HG03457 (cell line): ENCODE data around the gene C1QC.
"Not testable (repeated sequence)": the region's sequence is repeated elsewhere in the genome, so short reads cannot be mapped to it uniquely, and the experiment has no call there.

Experiments used
- ATAC-seq: cut with Tn5 transposase; IDR thresholded peaks from one replicate; pipeline ENCODE4 v1.9.1; 2021; ENCODE audit warnings: moderate number of reproducible peaks; ENCODE audit not compliant: unreplicated experiment

The C1QC gene

DNA sequence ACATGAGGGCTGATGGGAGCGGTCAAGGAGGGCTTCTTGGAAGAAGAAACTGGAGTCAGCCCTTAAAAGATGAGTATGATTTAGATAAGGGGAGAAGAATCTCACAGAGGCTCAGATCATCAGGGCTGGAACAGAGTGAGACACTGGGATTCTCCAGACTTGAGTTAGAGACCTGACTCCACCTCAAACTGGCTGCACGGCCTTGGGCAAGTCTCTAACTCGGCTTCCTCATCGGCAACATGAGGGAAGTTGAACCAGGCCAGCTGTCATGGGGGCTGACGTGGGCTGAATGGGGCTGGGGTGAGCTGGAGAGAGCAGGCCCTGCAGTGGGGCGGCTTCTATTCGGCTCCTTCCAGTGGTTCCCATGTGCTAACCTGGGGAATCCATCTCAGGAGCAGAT lies 2.5 kb downstream of the C1QC start:
- ATAC-seq, result no peak

GRCh38 chr1:22646384-22646783 lies 3.0 kb downstream of the C1QC start:
- no peak for ATAC-seq

DNA sequence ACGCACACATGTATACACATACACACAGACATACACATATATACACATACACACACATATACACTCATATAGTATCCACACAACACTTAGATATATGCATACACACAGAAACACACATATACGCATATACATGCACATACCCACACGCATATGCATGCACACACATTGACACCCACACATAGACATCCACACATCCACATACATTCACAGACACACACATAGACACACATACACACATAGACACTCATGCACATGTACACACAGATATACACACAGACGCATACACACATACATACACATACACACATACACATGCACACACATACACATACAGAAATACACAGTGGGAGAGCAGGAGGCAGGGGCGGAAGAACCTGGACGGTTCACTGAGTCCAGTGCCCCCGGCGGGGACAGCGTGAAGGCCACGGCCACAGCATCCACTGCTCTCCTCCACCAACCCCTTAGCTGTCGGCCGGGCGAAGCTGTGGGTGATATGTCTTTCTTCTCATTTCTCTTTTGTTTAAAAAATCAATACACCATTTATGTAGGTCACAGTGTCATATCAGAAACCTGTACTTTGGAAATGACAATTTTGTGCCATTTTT lies 6.8 kb downstream of the C1QC start:
- no peak for ATAC-seq

GRCh38 chr1:22651941-22652856 lies 8.8 kb downstream of the C1QC start:
- ATAC-seq, result no peak

DNA sequence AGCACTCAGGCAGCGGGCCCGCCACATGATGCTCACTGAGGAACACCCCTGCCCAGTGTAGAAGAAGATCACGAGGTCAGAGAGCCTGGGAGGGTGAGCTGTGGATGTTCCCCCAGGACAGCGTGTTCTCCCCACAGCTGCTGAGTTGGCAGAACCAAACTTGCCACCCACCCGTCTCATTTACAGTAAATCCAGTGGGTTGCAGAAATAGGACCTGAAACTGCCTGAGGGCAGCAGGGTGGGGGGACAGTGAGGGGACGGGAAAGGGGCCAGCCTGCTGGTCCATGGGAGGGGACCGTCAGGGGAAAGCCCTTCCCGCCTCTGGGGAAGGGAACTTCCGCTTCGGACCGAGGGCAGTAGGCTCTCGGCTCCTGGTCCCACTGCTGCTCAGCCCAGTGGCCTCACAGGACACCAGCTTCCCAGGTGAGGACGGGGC lies 9.5 kb downstream of the C1QC start, which contains the start of gene C1QB:
TSS of gene C1QB (plus strand) at position 356 of the 436 bp plus-strand sequence. CDS start 6,227 bp downstream, outside the sequence.
- no peak for ATAC-seq

DNA sequence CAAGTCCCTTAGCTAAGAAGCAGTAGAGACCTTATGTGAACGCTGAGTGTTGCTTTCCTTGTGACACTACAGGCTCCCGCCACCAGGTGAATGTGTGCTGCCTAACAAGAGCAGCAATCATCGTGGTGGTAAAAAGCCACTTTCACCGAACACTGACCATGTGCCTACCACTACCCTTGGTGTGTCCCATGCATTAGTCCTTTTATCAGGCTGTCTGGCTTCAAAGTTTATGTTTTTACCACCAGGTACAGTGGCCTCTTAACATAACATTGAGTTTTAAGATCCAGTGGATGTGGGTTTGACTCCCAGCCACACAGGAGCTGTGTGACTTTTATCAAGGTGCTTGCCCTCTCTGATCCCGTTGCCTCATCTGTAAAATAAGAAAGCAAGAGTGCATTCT lies 11.3 kb downstream of the C1QC start:
- ATAC-seq, result no peak

- no peak for ATAC-seq
Measured at GRCh38 chr1:22658385-22659163, 15.1 kb downstream of the C1QC start.

- no peak for ATAC-seq
Measured at GRCh38 chr1:22660716-22661241, 17.3 kb downstream of the C1QC start.

DNA sequence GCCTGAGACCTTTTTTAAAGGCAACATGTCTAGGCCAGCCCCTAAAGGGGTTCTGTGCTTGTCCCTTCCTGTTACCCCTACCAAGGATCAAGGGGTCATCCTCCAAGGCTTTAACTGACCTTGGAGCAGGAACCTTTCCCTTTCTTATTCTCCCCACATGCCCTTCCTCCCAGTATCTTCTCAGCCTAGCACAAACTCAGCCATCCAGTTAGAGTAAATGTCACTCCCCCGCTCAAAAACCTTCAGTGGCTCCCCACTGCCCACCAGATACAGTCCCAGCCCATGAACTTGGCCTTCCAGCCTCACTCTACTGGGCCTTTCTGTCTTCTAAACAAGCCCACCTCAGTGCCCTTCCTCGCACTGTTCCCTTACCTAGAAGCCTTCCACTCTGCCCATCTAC lies 18.4 kb downstream of the C1QC start:
- no peak for ATAC-seq

DNA sequence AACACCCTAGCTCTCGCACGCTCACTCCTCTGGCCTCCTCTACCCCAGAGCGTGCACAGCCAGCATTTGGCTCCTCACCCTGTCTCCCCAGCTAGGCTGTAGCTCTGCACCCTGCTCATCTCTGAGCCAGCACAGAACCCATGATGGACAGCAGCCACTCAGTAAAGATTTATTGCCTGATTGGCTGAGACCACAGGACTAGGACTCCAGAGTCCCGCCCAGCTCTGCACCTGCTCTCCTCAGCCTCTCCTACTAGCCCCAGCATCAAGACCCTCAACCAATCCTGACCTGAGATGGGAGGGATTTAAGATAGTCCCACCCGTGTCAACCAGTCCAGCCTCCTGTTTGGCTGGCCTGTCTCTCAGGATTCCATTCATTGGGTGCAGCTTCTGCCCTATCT lies 18.9 kb downstream of the C1QC start:
- ATAC-seq, result no peak

- ATAC-seq, result no peak
Measured at GRCh38 chr1:22662986-22663408, 19.6 kb downstream of the C1QC start.

DNA sequence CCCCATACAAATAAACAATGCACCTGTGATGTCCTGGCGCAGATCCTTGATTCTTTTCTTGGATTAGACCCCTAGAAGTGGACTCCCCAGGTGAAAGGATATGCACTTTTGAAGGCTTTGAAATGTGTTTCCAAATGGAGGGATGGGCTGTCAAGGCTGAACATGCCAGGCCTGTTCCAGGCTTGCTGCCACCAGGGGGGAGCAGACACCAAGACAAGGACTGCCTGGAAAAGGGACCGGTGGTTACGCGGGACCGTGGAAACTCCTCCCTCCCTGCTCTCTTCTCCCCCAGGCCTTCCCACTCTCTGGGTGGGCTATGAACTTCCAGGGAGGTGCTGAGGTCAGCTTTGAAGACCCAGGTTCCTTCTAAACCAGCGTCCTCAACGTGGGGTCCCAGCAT lies 22.3 kb downstream of the C1QC start:
- no peak for ATAC-seq

DNA sequence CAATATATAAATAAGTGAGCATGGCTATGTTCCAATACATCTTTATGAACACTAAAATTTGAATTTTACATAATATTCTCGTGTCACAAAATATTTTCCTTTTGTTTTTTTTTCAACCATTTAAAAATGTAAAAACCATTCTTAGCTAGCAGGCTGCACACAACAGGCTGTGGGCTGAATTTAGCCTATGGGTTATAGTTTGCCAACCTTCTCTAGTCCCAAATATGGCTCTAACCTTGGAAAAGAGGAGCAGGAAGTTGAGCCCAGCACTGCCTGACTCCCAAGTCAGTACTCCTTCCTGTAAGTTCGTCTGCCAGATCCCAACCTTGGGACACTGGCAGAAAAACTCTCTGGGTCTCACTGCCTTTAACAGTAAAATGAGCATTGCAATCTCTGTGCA lies 23.0 kb downstream of the C1QC start:
- ATAC-seq, result no peak

- ATAC-seq, result not testable (repeated sequence)
Measured at GRCh38 chr1:22668840-22669239, 25.4 kb downstream of the C1QC start.

DNA sequence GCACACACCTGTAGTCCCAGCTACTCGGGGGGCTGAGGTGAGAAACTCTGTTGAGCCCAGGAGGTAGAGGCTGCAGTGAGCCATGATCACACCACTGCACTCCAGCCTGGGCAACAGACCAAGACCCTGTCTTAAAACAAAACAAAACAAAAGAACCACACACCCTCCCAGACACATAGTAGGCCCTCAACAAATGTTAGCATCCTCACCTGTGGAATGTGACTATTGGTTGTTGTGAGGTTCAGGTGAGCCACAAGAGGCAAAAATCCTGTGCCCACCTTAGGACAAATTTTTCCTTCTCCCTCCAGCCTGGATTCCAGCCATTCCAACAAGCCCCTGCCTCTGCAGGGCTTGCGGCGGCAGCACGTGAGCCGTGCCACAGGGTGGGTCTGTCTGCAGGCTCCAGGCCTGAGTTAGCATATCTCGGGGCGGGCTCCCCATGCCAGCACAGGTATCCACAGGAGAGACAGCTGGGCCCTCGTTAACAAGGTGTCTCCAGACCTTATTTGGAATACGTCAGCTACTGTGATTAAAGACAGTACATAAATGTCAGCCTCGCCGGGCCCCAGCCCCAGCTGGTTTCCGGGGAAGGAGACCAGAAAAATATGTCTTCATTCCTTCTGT lies 27.0 kb downstream of the C1QC start:
- ATAC-seq, result no peak

DNA sequence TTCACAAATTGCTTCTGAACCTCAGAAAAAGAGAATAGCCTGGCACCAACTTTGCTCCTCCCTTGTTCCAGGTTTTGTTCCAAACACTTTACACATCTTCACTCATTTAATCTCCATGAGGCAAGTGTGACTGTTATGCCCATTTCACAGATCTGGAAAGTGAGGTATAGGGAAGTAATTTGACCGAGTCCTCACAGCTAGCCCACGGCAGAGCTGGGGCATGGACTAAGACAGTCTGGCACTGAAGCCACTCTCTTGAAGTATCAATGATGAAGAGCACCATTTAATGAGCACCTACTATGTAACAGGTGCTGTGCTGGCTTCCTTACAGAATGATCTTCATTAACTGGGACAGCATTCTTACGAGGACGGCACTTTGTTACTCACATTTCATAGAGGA lies 28.6 kb downstream of the C1QC start:
- no peak for ATAC-seq

DNA sequence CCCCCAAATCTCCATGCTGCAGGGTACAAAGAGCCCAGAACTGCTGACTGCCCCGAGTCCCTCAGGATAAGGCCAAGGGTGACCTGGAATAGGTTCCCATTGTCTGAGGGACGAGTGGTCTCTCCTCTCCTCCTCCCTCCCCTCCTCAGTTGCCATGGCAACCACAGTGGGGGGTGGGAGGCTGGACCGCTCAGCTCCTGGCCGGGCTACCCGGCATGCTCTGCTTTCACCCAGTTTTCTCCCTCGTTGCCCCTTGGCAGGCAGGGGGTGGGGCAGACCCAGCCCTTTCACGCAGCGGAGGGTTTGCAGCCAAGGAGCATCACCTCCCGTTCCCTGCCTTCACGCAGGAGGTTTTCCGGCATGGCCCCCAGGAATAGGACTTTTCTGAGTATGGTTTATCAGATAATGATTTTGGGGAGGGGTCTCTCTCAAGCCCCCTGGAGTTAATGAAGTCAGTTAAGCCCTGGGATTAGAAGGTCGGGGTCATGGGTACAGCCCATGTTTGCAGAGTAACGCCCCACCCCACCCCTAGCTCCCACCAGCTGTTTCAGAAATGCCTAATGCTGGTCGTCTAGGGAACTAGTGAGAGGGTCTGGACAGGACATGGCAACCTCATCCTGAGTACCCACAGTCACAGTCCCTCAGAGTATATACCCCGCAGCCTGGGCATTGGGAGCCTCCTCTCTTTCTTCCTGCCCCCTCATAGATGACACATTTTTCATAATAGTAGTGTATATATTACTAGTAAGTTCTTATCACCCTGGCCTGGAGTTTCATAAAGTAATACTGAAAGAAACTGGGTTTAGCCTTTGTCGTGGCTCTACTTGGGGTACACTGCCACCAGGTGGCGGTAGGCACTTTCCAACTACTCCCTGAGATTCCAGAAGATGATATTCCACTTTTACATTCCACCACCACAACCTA lies 30.3 kb downstream of the C1QC start:
- no peak for ATAC-seq

DNA sequence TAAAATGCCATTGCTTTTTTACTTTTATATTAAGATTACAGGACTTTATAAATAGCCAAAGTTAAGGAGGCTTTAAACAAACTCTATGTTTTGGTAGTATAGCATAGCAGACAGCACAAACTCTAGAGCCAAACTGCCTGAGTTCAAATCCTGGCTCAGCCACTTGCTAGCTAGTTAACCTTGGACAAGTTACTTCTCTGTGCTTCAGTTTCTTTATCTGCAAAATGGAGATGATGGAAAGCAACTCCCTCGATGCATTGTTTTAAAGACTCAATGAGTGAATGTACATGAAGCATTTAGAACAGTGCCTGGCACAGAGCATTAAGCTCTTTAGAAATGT lies 30.9 kb downstream of the C1QC start:
- ATAC-seq, result no peak

GRCh38 chr1:22676151-22676550 lies 32.7 kb downstream of the C1QC start:
- ATAC-seq, result not testable (repeated sequence)
